Activated naive CD4-positive, alpha-beta T cell treated with anti-CD3 and anti-CD28 coated beads, Interleukin-2, amount 50 U/mL, for 16 hours (primary cell): ENCODE data around the gene SHC3.
A peak's percentile ranks its signal among the peaks of the same experiment; 100 is the strongest.

Experiments
- DNase-seq: peaks from one replicate; pipeline ENCODE4 v3.0.0-alpha.2; 2020

SHC3 gene

DNA sequence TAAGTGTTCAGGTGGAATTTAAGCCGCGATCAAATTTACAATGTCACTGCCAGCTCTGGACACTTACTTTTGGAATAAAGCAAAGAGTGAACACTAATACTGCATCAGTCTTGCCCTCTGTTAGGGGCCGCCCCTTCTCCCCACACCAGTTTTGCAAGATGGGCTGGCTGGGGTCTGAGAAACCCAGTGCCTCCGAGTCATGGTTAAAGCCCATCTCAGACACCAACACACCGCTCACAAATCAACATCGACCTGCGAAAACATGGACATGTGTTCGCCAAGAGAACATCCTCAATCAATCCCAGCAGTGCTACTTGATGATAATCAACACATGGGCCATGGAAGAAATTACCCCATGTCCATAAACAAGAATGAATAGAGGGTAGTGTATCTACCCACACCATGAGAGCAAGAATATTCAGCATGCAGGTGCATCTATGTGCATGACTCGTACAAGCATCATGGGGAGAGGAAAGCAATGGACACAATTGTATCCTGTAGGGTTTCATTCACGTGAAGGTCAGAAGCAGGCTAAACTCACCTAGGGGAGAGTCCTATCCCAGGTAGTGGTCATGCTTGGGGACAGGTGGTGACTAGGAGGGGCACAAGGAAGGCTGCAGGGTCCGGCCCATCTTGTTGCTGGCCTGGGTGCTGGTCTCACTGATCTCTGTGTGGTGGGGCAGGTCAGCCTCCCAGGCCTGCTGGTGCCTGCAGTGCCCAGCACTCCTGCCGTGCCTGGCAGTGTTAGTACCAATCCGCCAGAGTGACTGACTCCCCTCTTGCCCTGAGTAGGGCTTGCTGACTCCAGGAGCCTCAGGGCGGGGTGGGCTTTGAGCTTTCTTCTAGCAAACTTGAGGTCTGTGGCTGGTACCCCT, 182.3 kb downstream of the SHC3 start:
- no peak for DNase-seq

DNA sequence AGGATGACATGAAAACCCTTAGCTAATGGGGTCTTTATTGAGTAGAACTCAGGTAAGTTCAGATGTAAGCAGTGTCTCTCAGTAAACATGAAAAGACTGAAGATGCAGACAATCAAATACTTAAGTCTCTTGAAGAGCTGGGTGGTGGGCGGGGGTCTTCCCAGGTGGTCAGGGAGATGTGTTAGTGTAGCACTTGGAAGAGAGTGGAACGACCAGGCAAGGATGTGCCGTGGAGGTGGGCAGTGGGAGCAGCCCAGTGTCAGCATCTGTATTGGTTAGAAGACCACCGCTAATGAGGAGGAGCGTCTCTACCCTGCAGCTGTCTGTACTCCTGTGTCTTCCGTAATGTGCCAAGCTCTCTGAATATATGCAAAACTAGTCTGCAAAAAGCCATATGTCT, 183.0 kb downstream of the SHC3 start:
- no peak for DNase-seq

DNA sequence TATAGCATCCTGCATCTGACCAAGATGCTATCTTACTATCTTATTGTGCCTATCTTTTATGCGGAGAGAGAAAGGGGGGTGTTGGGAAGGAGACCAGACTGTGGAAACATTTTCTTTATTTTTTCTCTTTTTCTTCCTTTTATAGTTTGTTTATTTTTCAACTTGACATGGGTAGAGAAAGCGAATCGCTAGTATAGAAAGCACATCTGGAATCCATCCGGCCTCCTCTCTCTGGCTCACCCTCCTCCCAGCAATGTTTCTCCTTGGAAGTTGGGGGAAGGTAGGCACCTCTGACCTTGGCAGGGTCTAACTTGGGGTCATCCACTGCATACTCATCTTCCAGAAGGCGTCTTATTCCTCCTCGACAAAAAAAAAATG, 183.4 kb downstream of the SHC3 start:
- DNase-seq = no peak

DNA sequence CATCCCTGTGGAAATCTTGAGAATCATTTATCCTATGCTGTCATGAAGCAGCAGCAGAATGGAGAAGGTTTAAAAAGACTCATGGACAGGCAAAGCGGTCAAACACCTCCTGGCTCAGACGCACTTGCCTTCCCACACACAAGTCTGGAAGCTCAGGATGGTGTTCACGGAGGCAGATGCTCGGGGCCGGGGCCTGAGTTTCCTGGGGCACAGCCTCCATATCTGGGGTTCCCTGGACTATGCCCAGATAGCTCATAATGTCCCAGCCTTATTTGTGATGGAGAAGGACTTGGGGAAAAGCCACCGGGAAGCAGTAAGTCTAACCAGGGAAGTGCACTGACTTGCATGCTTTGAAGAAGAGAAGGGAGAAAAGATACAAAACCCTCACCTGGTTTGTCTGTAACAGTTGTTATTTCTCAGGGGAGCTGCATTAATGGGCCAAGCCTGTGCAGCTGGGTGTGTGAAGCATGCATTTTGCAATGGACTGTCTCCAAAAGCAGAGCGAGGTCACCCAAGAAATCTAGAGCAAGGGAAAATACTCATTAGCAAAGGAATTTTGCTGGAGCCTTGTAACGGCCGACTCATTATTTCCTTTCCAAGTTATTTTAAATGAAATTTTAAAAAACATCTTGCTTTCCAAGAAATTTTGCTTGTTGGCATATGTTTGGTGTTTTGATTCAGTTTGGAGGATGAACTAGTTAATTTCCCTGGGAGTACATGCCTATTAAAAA, 184.0 kb downstream of the SHC3 start:
- no peak for DNase-seq

DNA sequence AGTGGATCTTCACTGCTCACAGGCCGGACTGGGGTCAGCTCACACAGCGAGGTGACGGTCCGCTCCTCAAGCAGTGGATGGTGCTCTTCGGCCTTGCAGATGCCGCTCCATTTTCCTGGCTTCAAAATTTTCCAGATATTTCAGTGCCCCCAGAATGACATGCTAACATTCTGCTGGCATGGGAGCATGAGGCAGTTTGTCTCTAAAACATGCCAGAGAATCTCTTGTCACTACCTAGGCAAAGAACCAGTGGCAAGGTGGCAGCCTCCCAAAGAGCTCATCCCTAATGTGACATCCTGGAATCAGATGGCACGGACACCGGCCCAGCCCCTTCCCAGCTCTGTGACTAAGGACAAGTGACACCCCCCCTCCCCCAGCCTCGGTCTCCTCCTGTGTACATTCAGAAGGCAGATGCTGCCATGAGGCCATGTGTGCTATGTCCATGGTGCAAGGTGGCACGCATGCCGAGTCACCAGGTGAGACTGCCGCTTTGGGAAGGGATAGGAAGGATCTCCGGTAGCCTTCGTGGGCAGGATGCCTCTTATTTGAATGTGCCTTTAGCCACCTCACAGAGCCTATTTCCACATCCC, 184.7 kb downstream of the SHC3 start:
- DNase-seq = no peak

DNA sequence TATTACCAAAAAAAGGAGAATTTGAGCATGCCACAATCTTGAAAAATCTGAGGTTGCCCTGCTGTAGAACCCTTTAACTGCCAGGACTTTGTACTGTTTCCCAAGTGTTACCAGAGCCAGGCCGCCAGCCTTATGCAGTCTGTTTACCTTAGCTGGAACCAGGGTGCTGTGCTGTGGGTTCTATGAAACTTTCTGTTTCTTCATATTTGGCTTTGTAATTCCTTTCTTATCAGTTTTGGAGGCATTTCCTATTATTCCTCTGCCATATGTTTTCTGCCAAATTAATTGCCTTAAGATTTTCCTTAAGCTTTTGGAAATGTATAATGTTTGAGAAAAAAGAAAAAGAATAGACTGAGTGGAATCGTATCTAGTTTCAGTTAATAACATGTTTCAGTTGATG, 185.3 kb downstream of the SHC3 start:
- no peak for DNase-seq

DNA sequence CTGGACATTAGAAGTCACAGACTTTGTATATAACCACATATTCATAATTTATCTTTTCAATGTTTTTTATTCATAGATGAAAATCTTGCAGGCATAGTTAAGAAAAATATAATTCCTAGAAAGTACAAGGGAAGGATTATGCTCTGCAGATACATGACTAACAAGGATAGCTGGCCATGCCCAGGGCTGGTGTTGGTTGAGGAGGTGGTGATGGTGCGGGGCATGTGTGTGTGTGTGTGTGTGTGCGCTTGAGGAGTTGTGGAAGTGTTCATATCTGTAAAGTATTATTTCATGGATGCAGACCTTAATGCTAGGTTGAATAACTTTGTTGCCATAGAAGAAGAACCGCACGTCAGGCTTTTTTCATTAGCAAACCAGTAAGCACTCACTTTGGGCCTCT, 186.1 kb downstream of the SHC3 start:
- no peak for DNase-seq

DNA sequence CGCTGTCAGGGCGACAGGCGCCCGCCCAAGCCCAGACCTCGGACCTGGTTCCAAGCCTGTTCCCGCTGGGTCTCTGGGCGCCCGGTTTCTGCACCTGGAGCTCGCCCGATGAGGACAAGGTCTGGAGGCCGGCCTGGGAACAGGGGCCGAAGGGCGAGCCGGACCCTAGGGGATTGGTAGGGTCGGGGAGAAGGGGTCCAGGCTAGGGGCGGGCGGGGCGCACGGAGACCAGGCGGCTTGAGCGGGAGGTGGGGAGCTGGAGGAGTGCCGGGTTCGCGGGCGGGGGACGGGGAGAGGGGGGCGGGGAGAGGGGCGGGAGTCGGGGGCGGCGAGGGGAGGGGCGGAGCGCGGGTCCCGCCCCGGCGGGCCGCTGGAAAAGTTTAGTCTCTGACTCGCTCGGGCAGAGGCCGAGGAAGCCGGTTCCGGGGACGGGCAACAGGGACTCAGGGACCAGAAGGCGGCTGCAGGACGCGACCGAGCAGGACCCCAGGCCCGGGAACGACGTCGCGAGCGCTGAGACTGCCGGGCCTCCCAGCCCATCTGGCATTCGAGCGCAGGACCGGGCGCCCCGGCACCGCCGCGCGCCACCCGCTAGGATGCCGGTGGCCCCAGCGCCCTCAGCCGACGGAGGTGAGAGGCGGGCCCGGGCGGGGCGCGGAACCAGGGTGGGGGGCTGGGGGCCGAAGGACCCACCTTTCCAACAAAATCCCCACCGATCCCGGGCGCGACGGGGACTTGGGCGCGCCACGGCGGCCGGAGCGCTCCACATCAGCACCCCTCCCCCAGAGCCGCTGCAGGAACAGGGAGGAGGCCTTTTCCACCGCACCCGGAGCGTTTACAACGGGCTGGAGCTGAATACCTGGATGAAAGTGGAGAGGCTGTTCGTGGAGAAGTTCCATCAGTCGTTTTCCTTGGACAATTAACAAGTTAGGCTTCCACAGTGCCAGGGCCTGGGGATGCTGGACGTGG, 187.3 kb downstream of the SHC3 start, which contains the start of gene S1PR3:
Gene S1PR3, plus strand, starts transcription at position 403 of the 969 bp plus-strand sequence. CDS start 9,733 bp downstream, outside the sequence.
- peak; percentile 31 for DNase-seq

DNA sequence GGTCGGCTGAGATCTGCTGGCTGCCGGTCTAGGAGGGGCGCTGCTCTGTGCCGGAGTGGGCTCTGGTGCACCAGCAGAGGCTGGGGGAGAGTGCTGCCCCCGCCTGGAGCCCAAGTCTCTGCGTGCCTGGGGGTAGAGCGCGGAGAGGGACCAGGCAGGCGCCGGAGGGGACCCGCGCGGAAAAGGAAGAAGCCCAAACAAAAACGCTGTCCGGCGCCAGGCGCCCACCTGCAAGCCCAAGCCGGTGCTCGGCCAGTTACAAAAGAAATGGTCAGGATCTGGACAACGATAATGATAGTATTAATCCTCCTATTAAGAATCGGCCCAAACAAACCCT, 187.9 kb downstream of the SHC3 start:
- no peak for DNase-seq

DNA sequence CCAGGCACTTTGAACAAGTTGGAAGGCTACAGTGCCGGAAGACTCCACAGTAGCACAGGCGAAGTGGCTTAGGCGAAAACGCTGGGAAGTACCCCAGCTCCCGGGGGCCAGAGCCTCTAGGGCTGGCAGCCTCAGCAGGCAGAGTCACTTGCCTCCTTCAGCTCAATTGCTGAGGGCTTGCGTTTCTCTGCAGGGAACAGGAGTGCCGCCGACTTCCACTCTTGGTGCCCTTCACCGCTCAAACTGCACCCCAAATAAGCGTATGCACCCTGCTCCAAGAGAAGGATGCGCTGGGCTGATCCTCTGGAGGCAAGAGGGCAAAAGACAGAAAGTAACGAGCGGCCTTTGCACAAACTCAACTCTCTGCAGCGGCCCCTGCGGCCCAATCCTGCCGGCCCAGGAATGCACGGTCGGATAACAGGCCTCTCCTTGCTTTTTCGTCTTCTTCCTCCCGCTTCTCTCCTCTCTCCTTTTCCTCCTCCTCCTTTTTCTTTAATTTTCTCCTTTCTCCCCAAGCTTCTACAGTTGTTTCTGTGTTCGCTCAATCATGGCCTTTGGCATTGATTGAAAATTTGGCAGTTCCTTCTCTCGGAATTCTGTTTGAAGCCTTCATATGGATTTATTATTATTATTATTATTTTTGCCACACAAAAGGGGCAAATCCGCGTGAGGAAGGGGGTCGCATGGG, 188.4 kb downstream of the SHC3 start:
- no peak for DNase-seq

DNA sequence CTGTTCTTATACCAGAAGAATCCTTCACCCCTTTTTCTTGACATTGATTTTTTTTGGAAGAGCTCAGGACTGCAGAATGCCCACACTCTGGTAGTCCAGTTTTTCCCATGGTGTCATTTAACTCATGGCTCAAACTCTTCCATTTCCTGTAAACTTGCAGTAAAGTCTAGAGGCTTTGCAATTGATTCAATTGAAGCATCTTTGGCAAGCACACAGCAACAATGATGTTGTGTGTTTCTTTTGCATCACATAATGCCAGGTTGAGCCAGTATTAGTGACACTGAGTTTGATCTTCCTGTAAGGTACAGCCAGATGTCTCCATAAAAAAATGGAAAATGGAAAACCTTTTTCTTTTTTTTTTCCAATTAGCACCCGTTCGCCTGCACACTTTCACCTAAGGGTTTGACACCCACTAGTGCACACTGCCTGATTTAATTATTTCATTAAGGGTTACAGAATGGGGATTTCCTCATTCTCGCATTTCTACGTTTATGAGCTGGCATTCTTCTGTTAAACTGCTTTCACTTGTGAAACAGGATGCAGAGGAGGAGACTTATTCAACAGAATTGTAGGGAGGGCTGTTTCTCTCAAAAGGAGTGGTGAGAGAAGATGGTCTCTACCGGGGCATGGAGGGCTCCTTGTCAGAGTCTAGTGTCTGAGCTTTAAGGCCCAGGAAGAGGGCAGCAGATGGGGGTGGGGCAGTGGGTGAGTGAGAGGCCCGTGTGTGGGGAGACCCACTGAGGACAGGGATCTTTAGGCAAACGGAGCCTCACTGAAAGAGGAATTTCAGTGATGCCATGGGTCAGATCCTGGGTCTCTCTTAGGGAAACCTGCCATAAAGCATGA, 189.6 kb downstream of the SHC3 start:
- no peak for DNase-seq

DNA sequence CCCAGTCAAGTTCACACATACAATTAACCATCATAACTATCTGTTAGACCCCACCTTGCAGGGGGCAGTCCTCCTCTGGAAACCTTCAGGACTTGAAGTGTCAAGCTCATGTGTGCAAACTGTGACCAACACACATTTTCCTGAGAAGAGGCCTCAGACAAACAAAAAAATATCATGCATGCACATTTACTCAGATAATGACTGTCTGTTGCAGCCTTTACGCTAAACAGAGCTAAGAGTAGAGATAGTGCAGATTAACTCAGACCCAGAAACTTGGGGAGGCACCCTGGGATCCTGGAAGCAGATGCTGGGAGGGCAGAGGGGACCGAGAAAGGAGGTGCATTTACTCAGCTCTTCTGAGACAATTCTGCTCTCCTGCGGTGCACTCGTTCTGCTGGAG, 191.0 kb downstream of the SHC3 start:
- DNase-seq = no peak

DNA sequence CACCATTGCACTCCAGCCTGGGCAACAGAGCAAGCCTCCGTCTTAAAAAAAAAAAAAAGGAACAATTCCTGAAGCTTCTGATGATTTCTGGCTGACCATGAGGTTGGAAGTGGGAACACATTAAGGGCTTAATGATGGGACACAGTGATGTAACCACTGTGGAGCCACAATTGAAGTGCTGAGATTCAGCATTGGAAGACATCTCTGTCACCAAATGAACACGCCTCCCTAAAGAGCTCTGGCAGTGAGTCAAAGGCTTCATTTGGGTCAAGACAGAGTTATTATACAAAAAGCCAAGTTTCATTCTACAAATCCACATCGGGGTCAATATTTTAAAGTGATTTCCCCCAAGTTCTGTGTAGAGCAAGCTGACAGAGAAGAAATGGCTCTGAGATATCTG, 191.8 kb downstream of the SHC3 start:
- no peak for DNase-seq

DNA sequence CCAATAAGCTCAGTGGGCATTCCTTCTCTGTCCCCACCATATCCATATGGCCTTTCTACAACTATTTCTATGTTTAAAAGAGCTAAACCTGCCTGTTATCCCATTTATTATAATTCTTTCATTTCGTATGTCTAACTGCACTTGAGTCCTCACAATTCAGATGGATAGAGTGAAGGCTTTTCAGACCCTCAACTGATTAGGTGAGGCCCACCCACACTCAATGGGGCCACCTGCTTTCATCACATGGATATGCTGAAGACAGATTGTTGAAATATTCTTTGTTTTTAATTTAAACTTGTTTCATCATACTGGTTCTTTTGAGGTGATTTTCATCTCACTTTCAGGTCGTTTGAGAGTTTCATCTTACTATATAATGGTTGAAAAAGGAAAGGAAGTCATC, 193.0 kb downstream of the SHC3 start:
- no peak for DNase-seq

DNA sequence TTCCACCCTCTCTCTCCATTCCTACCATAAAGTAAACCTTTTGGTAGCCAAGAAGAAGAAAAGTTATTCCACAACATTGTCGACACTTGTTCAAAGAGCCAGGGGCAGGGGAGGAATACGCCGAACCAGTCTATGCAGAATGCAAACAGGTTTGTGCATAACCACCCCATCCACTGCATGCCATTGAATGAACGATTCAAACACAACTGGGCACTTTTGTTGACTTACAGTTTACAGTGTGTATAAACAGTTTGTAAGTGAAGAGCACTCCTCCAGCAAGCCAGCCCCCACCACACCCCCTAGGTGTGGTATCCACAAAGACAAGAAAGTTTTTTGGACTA, 194.1 kb downstream of the SHC3 start:
- DNase-seq = no peak

DNA sequence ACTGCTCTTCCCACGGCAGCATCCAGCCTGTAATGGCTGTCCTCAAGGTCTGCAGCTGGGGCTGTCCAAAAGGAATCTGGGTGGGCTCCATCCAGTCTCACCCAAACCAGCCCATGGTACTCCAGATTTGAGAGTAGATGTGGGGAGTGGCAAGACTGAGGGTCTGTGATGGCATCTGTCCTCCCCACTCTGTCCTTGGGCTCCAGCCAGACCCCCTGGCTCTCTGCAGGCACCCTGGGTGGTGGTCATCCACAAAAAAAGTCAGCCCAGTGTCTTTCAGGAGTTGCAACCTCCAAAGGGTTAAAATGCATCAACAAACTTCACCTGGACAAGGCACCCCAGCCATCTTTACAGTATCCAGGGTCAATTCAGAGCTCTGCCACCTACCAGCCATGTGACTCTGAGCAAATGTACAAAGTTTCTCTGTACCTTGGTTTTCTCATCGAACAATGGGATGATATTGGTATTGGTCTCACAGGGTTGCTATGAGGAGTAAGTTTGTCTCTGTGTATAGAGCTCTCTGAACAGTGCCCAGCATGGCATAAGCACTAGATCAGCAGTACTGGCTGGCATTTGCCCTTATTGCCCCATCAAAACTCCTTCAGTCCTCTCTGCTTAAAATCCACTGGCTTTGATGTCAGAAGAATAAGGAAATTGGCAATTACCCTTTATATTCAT, 194.6 kb downstream of the SHC3 start:
- DNase-seq = no peak

DNA sequence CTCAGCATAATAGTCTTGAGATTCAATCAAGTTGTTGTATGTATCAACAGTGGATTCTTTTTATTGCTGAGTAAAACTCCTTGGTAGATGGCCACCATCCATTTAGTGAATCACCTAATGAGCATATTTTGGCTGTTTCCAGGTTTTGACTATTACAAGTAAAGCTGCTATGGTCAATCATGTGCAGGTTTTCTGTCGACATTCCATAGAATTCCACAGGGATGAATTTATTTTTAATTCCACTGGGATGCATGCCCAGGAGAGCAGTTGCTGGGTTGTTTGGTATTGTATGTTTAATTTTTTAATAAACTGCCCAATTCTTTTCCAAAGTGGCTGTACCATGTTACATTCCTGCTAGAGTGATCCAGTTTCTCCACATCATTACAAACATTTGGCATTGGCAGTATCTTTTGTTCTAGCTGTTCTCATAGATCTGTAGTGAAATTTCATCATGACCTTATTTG, 197.8 kb downstream of the SHC3 start:
- DNase-seq = no peak

DNA sequence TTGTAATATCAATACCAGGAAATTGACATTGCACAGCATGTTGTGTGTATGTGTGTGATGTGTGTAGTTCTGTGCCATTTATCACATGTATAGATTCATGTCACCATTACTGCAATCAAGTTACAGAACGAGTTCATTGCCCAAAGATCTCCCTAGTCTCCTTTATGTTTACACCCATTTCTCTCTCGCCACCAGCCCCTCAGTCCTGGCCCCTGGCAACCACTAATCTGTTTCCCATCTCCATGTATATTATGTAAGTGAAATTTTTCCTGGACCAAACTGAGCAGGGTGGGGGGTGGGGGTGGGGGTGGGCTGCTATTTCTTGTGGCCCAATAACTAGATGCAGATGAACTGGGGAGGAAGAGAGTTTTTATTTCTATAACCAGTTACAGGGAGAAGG, 198.8 kb downstream of the SHC3 start:
- DNase-seq = no peak

DNA sequence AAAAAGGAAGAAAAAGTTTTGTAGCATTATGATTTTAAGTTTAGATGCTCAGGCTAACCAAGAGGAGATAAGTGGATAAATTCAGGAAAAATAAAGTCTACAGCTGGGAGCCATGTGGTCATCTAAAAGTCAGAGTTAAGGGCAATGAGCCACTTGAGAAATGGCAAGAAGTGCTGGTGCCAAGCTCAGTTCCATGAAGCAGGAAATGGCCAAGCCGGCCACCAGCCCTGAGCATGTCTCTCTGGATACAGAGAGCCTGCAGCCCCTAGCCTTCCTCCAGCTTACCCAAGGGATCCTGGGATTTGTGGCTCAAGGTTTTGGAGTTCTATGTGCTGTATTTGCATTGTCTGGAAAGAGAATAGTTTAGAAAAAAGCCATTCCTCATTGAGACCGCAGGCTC, 199.6 kb downstream of the SHC3 start:
- no peak for DNase-seq

DNA sequence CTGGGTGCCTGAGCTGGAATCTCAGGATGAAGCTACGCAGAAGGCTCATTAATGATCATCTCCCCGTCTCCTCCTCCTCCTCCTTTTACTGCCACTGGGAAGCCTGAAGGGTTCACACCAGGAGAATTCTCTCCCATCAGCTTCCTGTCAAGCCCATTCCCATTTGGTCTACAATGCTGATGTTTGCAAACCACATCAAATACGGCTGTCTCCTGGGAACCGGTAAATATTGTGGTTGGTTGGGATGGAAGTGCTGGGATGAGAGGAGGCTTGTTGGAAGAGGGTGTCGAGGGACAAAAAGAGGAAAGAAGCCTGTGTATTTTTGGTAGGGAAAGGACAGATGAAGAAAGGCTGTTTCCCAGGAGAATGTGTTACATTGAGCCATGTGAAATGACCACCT, 200.6 kb downstream of the SHC3 start:
- DNase-seq = no peak

DNA sequence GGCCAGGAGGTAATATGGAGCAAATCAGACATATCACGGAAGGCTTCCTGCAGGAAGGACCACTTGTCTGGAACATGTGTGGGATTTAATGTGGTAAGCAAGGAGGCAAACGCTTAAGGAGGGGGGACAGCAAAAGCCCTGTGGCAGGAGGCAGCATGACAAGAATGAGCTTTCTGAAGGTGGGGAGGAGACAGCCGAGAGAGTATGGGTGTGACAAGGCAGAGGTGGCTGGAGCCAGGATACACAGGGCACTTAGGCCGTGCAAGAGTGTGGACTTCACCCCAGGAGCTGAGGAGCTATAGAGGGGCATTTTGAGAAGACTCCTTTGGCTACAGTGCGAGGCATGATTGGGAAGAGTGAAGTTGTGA, 201.7 kb downstream of the SHC3 start:
- no peak for DNase-seq
